Stimulated activated CD4-positive, alpha-beta T cell treated with anti-CD3 and anti-CD28 coated beads, Interleukin-1b, Interleukin-23, amount 100 ng/mL, for 48 hours (primary cell): ENCODE measurements around the gene DOCK2.

Source experiments
- DNase-seq: peaks from one replicate; pipeline ENCODE4 v3.0.0-alpha.2; 2020

Gene DOCK2

GRCh38 chr5:170000155-170000554, 363.1 kb downstream of the DOCK2 start:
- DNase-seq = no peak

GRCh38 chr5:170006021-170006420, 368.9 kb downstream of the DOCK2 start:
- DNase-seq = no peak

- DNase-seq = no peak
Observed at GRCh38 chr5:170008376-170008775, 371.3 kb downstream of the DOCK2 start.

- DNase-seq = no peak
Observed at GRCh38 chr5:170010595-170010994, 373.5 kb downstream of the DOCK2 start.

GRCh38 chr5:170011751-170012150, 374.7 kb downstream of the DOCK2 start:
- no peak for DNase-seq

- DNase-seq = no peak
Observed at GRCh38 chr5:170012622-170013021, 375.5 kb downstream of the DOCK2 start.

GRCh38 chr5:170020423-170020822, 383.3 kb downstream of the DOCK2 start:
- DNase-seq = no peak

GRCh38 chr5:170021506-170021905, 384.4 kb downstream of the DOCK2 start:
- no peak for DNase-seq

- no peak for DNase-seq
Observed at GRCh38 chr5:170025853-170026252, 388.8 kb downstream of the DOCK2 start.

- DNase-seq = no peak
Observed at GRCh38 chr5:170028124-170028523, 391.0 kb downstream of the DOCK2 start.

- DNase-seq = no peak
Observed at GRCh38 chr5:170034231-170034630, 397.2 kb downstream of the DOCK2 start.

- no peak for DNase-seq
Observed at GRCh38 chr5:170038241-170038640, 401.2 kb downstream of the DOCK2 start.

- DNase-seq = no peak
Observed at GRCh38 chr5:170039830-170040229, 402.8 kb downstream of the DOCK2 start.

- DNase-seq = no peak
Observed at GRCh38 chr5:170046241-170046640, 409.2 kb downstream of the DOCK2 start.

- no peak for DNase-seq
Observed at GRCh38 chr5:170049713-170050112, 412.6 kb downstream of the DOCK2 start.

GRCh38 chr5:170053896-170054295, 416.8 kb downstream of the DOCK2 start:
- no peak for DNase-seq

GRCh38 chr5:170055606-170056005, 418.5 kb downstream of the DOCK2 start:
- DNase-seq = no peak

- DNase-seq = no peak
Observed at GRCh38 chr5:170056561-170057267, 419.6 kb downstream of the DOCK2 start.

- DNase-seq = no peak
Observed at GRCh38 chr5:170057311-170057710, 420.2 kb downstream of the DOCK2 start.

GRCh38 chr5:170059221-170059620, 422.1 kb downstream of the DOCK2 start:
- no peak for DNase-seq

- DNase-seq = no peak
Observed at GRCh38 chr5:170067152-170067551, 430.1 kb downstream of the DOCK2 start.

GRCh38 chr5:170067574-170068170, 430.6 kb downstream of the DOCK2 start:
- DNase-seq = no peak

GRCh38 chr5:170069512-170069911, 432.4 kb downstream of the DOCK2 start:
- DNase-seq = no peak

- no peak for DNase-seq
Observed at GRCh38 chr5:170070556-170071412, 433.7 kb downstream of the DOCK2 start.
